NB4 (cell line): ENCODE measurements around the gene TP53TG5.
A peak's percentile ranks its signal among the peaks of the same experiment; 100 is the strongest.

Source experiments
- DNase-seq: peaks from one replicate; pipeline ENCODE4 v3.0.0; 2010; ENCODE audit warnings: low read depth
- H3K4me3 ChIP-seq: one replicate; pipeline ENCODE4 v1.5.1; 2011; ENCODE audit warnings: mild to moderate bottlenecking, low read depth, low read length, moderate library complexity
- CTCF ChIP-seq: IDR thresholded peaks from one replicate; pipeline ENCODE4 v1.5.1; 2012; ENCODE audit warnings: low read depth, low read length
- MAX ChIP-seq: IDR thresholded peaks from 2 replicates; pipeline ENCODE4 v1.6.1; 2011; ENCODE audit warnings: low read depth, low read length
- MYC ChIP-seq: IDR thresholded peaks from 2 replicates; pipeline ENCODE4 v1.6.1; 2011; ENCODE audit warnings: low read depth, low read length
- POLR2A ChIP-seq: IDR thresholded peaks from 2 replicates; pipeline ENCODE4 v1.6.1; 2011; ENCODE audit warnings: mild to moderate bottlenecking; ENCODE audit not compliant: insufficient read length; ENCODE audit errors: extremely low read depth

TP53TG5 gene

GRCh38 chr20:45323731-45324130 is 54.4 kb downstream of the TP53TG5 start:
- no peak for TF ChIP-seq POLR2A
- TF ChIP-seq MAX: no peak
- no peak for TF ChIP-seq MYC
- TF ChIP-seq CTCF: no peak
- H3K4me3 ChIP-seq: no peak overlapping the region
- DNase-seq: no peak

- peak; percentile 85 for DNase-seq
- TF ChIP-seq MAX (peak; percentile 68), POLR2A (no peak)
- H3K4me3 ChIP-seq: no peak overlapping the region
Measured at GRCh38 chr20:45322952-45323383, 55.2 kb downstream of the TP53TG5 start.
